SK-N-SH (cell line): Measurements from ENCODE around the gene NOPCHAP1. TPM values are rescaled to one million over a fixed set of nuclear protein-coding genes. Genes with fewer than 3 reads are reported as not detected.

Source experiments
- CTCF ChIA-PET: fragments of 300-600, 350-600 bp; formaldehyde crosslinking; extraction: SDS; loops from one replicate; lab custom pipeline; 2021; lab: Yijun Ruan, JAX
- POLR2A ChIA-PET: fragments of 350-600 bp; sonication (Branson Sonifier 250); formaldehyde crosslinking; extraction: SDS; loops from one replicate; lab custom pipeline; 2020; ENCODE audit warnings: antibody characterized with exemption, inconsistent platforms; lab: Yijun Ruan, JAX
- DNase-seq: peaks from one replicate; pipeline ENCODE4 v3.0.0; 2012
- H2AFZ ChIP-seq: fragments of 200-600 bp; sonication (generic); 2 replicates; pipeline ENCODE4 v1.8.1; 2016; ENCODE audit warnings: antibody characterized with exemption, mild to moderate bottlenecking, low read depth
- H3F3A ChIP-seq: fragments of 200-600 bp; sonication (generic); replicated peaks from 2 replicates; pipeline ENCODE3; 2016; ENCODE audit warnings: antibody characterized with exemption, mild to moderate bottlenecking; ENCODE audit not compliant: insufficient read depth
- H3K27ac ChIP-seq, 2 experiments: fragments of 200-500 bp in 1 of 2; fragments of 200-600 bp in 1 of 2; sonication (Bioruptor generic) in 1 of 2; sonication (generic), shearing (Covaris generic) in 1 of 2; 2 replicates each; pipeline versions ENCODE4 v1.5.1 to v1.6.1; 2014 to 2016; ENCODE audit warnings: low read depth in 2 of 2, inconsistent platforms in 1 of 2, low read length in 1 of 2, mild to moderate bottlenecking in 1 of 2, mixed read lengths in 1 of 2
- H3K27me3 ChIP-seq: fragments of 200-600 bp; sonication (generic), shearing (Covaris generic); 2 replicates; pipeline ENCODE4 v1.6.1; 2016; ENCODE audit warnings: mixed run types; ENCODE audit not compliant: insufficient read depth
- H3K36me3 ChIP-seq, 2 experiments: fragments of 200-500 bp in 1 of 2; fragments of 200-600 bp in 1 of 2; sonication (Bioruptor generic) in 1 of 2; sonication (generic) in 1 of 2; replicated peaks in 1 of 2; 2 replicates each; pipeline versions ENCODE3 to v1.5.1; 2014 to 2016; ENCODE audit warnings: low read length in 1 of 2, mild to moderate bottlenecking in 1 of 2; ENCODE audit not compliant: insufficient read depth in 2 of 2, control insufficient read depth in 1 of 2
- H3K4me1 ChIP-seq, 2 experiments: fragments of 200-500 bp in 1 of 2; fragments of 200-600 bp in 1 of 2; sonication (Bioruptor generic) in 1 of 2; sonication (generic), shearing (Covaris generic) in 1 of 2; 2 replicates each; pipeline versions ENCODE4 v1.5.1 to v1.6.1; 2014 to 2016; ENCODE audit warnings: low read depth in 1 of 2, low read length in 1 of 2, mixed run types in 1 of 2; ENCODE audit not compliant: insufficient read depth in 2 of 2, control insufficient read depth in 1 of 2
- H3K4me2 ChIP-seq: fragments of 200-600 bp; sonication (generic), shearing (Covaris generic); 2 replicates; pipeline ENCODE4 v1.6.1; 2017; ENCODE audit warnings: mixed run types
- H3K4me3 ChIP-seq, 2 experiments: fragments of 200-500 bp in 1 of 2; fragments of 200-600 bp in 1 of 2; sonication (Bioruptor generic) in 1 of 2; sonication (generic), shearing (Covaris generic) in 1 of 2; 2 replicates each; pipeline versions ENCODE4 v1.5.1 to v1.8.1; 2014 to 2016; ENCODE audit warnings: low read depth in 2 of 2, inconsistent platforms in 1 of 2, low read length in 1 of 2, mild to moderate bottlenecking in 1 of 2, mixed read lengths in 1 of 2, moderate library complexity in 1 of 2
- H3K79me2 ChIP-seq: fragments of 200-600 bp; sonication (generic); 2 replicates; pipeline ENCODE4 v1.8.1; 2017; ENCODE audit warnings: mild to moderate bottlenecking; ENCODE audit not compliant: insufficient read depth
- H3K9ac ChIP-seq: fragments of 200-600 bp; sonication (generic); 2 replicates; pipeline ENCODE4 v1.6.1; 2017; ENCODE audit warnings: mixed run types
- H3K9me2 ChIP-seq: fragments of 200-600 bp; sonication (generic); 2 replicates; pipeline ENCODE4 v1.6.1; 2017; ENCODE audit warnings: mixed run types
- H3K9me3 ChIP-seq: fragments of 200-600 bp; sonication (generic); 2 replicates; pipeline ENCODE4 v1.6.1; 2017; ENCODE audit warnings: mixed run types, mild to moderate bottlenecking, moderate library complexity
- H4K20me1 ChIP-seq: fragments of 200-600 bp; sonication (generic); 2 replicates; pipeline ENCODE4 v1.6.1; 2017; ENCODE audit warnings: mild to moderate bottlenecking, mixed run types; ENCODE audit not compliant: insufficient read depth
- ELF1 ChIP-seq: IDR thresholded peaks from 2 replicates; pipeline ENCODE4 v1.4.0; 2012
- EZH2phosphoT487 ChIP-seq: fragments of 200-600 bp; sonication (generic); IDR thresholded peaks from 2 replicates; pipeline ENCODE4 v1.6.1; 2017; ENCODE audit warnings: low read depth, mixed run types, mild to moderate bottlenecking, antibody characterized with exemption, moderate library complexity, borderline replicate concordance
- FOSL2 ChIP-seq: IDR thresholded peaks from 2 replicates; pipeline ENCODE4 v1.4.0; 2012; ENCODE audit warnings: low read depth, mild to moderate bottlenecking, moderate library complexity, borderline replicate concordance
- FOXJ3 ChIP-seq: sonication (generic); formaldehyde crosslinking; IDR thresholded peaks from 2 replicates; pipeline ENCODE4 v1.5.1; 2020; ENCODE audit warnings: mild to moderate bottlenecking, missing genetic modification reagents
- GABPA ChIP-seq: IDR thresholded peaks from 2 replicates; pipeline ENCODE4 v1.4.0; 2012; ENCODE audit warnings: low read depth, mild to moderate bottlenecking
- GATA2 ChIP-seq: sonication (generic); formaldehyde crosslinking; IDR thresholded peaks from 2 replicates; pipeline ENCODE4 v1.5.0; 2020; ENCODE audit warnings: mild to moderate bottlenecking, missing genetic modification reagents
- JUND ChIP-seq: IDR thresholded peaks from 2 replicates; pipeline ENCODE4 v1.4.0; 2012
- MEF2A ChIP-seq: IDR thresholded peaks from 2 replicates; pipeline ENCODE4 v1.4.0; 2012; ENCODE audit warnings: low read depth, borderline replicate concordance
- NRF1 ChIP-seq: IDR thresholded peaks from 2 replicates; pipeline ENCODE4 v1.6.1; 2012; ENCODE audit warnings: low read depth, mild to moderate bottlenecking, low read length
- RAD21 ChIP-seq: IDR thresholded peaks from 2 replicates; pipeline ENCODE4 v1.6.1; 2012; ENCODE audit warnings: mild to moderate bottlenecking, low read length
- RFX5 ChIP-seq: IDR thresholded peaks from 2 replicates; pipeline ENCODE4 v1.6.1; 2012; ENCODE audit warnings: mild to moderate bottlenecking, improper control_type of control experiment, low read length
- SIN3A ChIP-seq: IDR thresholded peaks from 2 replicates; pipeline ENCODE4 v1.6.1; 2012; ENCODE audit warnings: low read depth, mild to moderate bottlenecking, low read length, moderate library complexity, borderline replicate concordance
- SMC3 ChIP-seq: IDR thresholded peaks from 2 replicates; pipeline ENCODE4 v1.6.1; 2012; ENCODE audit warnings: low read depth, low read length, improper control_type of control experiment
- YY1 ChIP-seq: IDR thresholded peaks from 2 replicates; pipeline ENCODE4 v1.4.0; 2012; ENCODE audit warnings: low read depth, mild to moderate bottlenecking
- WGBS: methylation state at CpG from one replicate; pipeline ENCODE4 v1.1.6; 2017; ENCODE audit warnings: low lambda C conversion rate; 5-methylcytosine and 5-hydroxymethylcytosine counted together
- polyA plus RNA-seq, 3 experiments: library from polyadenylated mRNA; depleted of rRNA; stranded (reverse); fragments of >200 nt; gene quantifications; 2 replicates each; pipeline ENCODE4 v1.2.3, GENCODE V29; 2012
- TF ChIP-seq, protein P1 (sequence below): IDR thresholded peaks from 2 replicates; pipeline ENCODE4 v1.4.0; 2012; ENCODE audit warnings: low read depth
- TF ChIP-seq, protein P2 (sequence below): fragments of 200-600 bp; sonication (generic); IDR thresholded peaks from 2 replicates; pipeline ENCODE4 v1.6.1; 2017; ENCODE audit warnings: antibody characterized with exemption, mild to moderate bottlenecking, moderate library complexity
- TF ChIP-seq, protein P3 (sequence below): fragments of 150-350 bp; IDR thresholded peaks from 2 replicates; pipeline ENCODE4 v1.6.1; 2016; ENCODE audit warnings: mild to moderate bottlenecking, low read depth, low read length
- TF ChIP-seq, protein P4 (sequence below): IDR thresholded peaks from 2 replicates; pipeline ENCODE4 v1.4.0; 2012; ENCODE audit warnings: low read depth, borderline replicate concordance
- TF ChIP-seq, protein P5 (sequence below): IDR thresholded peaks from 2 replicates; pipeline ENCODE4; 2012
- TF ChIP-seq, protein P6 (sequence below): fragments of 150-350 bp; IDR thresholded peaks from 2 replicates; pipeline ENCODE4 v1.6.1; 2017; ENCODE audit warnings: antibody characterized with exemption, low read length, low read depth, borderline replicate concordance
- TF ChIP-seq, protein P7 (sequence below): IDR thresholded peaks from 2 replicates; pipeline ENCODE4 v1.4.0; 2012; ENCODE audit warnings: low read depth, borderline replicate concordance

Gene NOPCHAP1
- polyA plus RNA-seq, 1 of the 3 experiments (the other 2 are of a cell fraction) = 17.3 TPM

DNA sequence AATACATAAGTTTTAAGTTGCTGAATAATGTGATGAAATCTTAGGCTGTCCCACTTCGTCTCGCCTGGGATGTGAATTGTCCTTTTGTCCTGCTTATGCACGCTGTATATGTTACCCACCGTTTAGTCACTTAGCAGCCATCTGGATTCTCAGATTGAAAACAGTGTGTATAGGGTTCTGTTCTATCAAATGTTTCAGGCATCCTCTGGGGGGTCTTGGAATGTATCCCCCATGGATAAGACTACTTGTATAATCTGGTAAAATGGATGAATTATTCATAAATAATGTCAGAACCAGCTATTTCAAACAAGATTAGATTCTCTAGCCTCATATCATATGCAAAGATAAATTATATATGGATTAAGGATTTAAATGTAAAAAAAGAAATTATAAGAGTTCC is 29.4 kb downstream of the NOPCHAP1 start:
- Histone ChIP-seq H3K36me3 (peaks cover 32 to 34% of the 10 kb centered on the region in 2 experiments), H3K9ac (no peak overlapping the region), H3K27me3 (no peaks in the 10 kb centered on the region), H4K20me1 (no peaks in the 10 kb centered on the region), H3K27ac (no peak overlapping the region), H3K4me2 (no peak overlapping the region), H3K79me2 (peaks cover 10% of the 10 kb centered on the region), H3F3A (no peaks in the 10 kb centered on the region), H3K4me3 (no peak overlapping the region), H3K9me2 (no peaks in the 10 kb centered on the region), H2AFZ (no peak overlapping the region), H3K9me3 (no peaks in the 10 kb centered on the region), H3K4me1 (peaks cover 0 to 5% of the 10 kb centered on the region in 2 experiments; a peak in 1 of 4 replicates)
- TF ChIP-seq RAD21 = no peak
- TF ChIP-seq GATA2 (CRISPR knock-in tag) = no peak
- no peak for TF ChIP-seq JUND
- TF ChIP-seq, protein P1, sequence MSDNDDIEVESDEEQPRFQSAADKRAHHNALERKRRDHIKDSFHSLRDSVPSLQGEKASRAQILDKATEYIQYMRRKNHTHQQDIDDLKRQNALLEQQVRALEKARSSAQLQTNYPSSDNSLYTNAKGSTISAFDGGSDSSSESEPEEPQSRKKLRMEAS = no peak
- ChIA-PET CTCF (interaction anchor here (2.4 kb wide), 1 partner anchor 634 kb away, joined by 7 read pairs; no protein-coding TSS in a partner anchor), POLR2A (no interaction called here)
- WGBS = 95% methylated on average over 4 of the region's 4 CpGs
- DNase-seq = no peak

DNA sequence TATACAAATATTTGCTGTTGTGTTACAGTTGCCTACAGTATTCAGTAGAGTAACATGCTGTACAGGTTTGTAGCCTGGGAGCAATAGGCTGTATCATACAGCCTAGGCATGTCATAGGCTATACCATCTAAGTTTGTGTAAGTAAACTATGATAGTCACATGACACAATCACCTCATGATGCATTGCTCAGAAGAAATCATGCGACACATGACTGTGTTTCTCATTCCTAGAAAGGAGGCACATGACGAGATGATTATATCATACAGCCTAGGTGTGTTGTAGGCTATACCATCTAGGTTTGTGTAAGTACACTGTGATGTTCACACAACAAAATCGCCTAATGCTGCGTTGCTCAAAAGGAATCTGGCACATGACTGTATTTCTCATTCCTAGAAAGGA is 31.9 kb downstream of the NOPCHAP1 start:
- no peak overlapping the region for H3K9ac ChIP-seq
- ChIA-PET CTCF (no interaction called here), POLR2A (no interaction called here)
- H3K36me3 ChIP-seq = peaks cover 15 to 38% of the 10 kb centered on the region in 2 experiments
- no peak for DNase-seq
- H3K4me2 ChIP-seq = no peak overlapping the region
- H3K79me2 ChIP-seq = peaks cover 5% of the 10 kb centered on the region
- no peak overlapping the region for H3K4me3 ChIP-seq
- H3K9me2 ChIP-seq = no peaks in the 10 kb centered on the region
- H3K9me3 ChIP-seq = no peaks in the 10 kb centered on the region
- no peaks in the 10 kb centered on the region for H4K20me1 ChIP-seq
- 94% methylated on average over 4 of the region's 4 CpGs for WGBS
- H3K4me1 ChIP-seq = peaks cover 0 to 5% of the 10 kb centered on the region in 2 experiments; a peak in 1 of 4 replicates
- H3K27me3 ChIP-seq = no peaks in the 10 kb centered on the region
- H3K27ac ChIP-seq = no peak overlapping the region
- H3F3A ChIP-seq = no peaks in the 10 kb centered on the region
- H2AFZ ChIP-seq = no peak overlapping the region
- TF ChIP-seq EZH2phosphoT487 (no peak), YY1 (no peak), ELF1 (no peak), FOXJ3 (CRISPR knock-in tag) (no peak), NRF1 (no peak), GABPA (no peak), JUND (no peak), FOSL2 (no peak), SIN3A (no peak), SMC3 (no peak), RFX5 (no peak), GATA2 (CRISPR knock-in tag) (no peak), MEF2A (no peak)
- TF ChIP-seq, protein P2, sequence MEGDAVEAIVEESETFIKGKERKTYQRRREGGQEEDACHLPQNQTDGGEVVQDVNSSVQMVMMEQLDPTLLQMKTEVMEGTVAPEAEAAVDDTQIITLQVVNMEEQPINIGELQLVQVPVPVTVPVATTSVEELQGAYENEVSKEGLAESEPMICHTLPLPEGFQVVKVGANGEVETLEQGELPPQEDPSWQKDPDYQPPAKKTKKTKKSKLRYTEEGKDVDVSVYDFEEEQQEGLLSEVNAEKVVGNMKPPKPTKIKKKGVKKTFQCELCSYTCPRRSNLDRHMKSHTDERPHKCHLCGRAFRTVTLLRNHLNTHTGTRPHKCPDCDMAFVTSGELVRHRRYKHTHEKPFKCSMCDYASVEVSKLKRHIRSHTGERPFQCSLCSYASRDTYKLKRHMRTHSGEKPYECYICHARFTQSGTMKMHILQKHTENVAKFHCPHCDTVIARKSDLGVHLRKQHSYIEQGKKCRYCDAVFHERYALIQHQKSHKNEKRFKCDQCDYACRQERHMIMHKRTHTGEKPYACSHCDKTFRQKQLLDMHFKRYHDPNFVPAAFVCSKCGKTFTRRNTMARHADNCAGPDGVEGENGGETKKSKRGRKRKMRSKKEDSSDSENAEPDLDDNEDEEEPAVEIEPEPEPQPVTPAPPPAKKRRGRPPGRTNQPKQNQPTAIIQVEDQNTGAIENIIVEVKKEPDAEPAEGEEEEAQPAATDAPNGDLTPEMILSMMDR = no peak
- TF ChIP-seq, protein P3, sequence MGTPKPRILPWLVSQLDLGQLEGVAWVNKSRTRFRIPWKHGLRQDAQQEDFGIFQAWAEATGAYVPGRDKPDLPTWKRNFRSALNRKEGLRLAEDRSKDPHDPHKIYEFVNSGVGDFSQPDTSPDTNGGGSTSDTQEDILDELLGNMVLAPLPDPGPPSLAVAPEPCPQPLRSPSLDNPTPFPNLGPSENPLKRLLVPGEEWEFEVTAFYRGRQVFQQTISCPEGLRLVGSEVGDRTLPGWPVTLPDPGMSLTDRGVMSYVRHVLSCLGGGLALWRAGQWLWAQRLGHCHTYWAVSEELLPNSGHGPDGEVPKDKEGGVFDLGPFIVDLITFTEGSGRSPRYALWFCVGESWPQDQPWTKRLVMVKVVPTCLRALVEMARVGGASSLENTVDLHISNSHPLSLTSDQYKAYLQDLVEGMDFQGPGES = no peak
- TF ChIP-seq, protein P4, sequence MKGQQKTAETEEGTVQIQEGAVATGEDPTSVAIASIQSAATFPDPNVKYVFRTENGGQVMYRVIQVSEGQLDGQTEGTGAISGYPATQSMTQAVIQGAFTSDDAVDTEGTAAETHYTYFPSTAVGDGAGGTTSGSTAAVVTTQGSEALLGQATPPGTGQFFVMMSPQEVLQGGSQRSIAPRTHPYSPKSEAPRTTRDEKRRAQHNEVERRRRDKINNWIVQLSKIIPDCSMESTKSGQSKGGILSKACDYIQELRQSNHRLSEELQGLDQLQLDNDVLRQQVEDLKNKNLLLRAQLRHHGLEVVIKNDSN = no peak
- TF ChIP-seq, protein P5, sequence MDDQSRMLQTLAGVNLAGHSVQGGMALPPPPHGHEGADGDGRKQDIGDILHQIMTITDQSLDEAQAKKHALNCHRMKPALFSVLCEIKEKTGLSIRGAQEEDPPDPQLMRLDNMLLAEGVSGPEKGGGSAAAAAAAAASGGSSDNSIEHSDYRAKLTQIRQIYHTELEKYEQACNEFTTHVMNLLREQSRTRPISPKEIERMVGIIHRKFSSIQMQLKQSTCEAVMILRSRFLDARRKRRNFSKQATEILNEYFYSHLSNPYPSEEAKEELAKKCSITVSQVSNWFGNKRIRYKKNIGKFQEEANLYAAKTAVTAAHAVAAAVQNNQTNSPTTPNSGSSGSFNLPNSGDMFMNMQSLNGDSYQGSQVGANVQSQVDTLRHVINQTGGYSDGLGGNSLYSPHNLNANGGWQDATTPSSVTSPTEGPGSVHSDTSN = no peak
- TF ChIP-seq, protein P6, sequence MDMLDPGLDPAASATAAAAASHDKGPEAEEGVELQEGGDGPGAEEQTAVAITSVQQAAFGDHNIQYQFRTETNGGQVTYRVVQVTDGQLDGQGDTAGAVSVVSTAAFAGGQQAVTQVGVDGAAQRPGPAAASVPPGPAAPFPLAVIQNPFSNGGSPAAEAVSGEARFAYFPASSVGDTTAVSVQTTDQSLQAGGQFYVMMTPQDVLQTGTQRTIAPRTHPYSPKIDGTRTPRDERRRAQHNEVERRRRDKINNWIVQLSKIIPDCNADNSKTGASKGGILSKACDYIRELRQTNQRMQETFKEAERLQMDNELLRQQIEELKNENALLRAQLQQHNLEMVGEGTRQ = no peak
- TF ChIP-seq, protein P7, sequence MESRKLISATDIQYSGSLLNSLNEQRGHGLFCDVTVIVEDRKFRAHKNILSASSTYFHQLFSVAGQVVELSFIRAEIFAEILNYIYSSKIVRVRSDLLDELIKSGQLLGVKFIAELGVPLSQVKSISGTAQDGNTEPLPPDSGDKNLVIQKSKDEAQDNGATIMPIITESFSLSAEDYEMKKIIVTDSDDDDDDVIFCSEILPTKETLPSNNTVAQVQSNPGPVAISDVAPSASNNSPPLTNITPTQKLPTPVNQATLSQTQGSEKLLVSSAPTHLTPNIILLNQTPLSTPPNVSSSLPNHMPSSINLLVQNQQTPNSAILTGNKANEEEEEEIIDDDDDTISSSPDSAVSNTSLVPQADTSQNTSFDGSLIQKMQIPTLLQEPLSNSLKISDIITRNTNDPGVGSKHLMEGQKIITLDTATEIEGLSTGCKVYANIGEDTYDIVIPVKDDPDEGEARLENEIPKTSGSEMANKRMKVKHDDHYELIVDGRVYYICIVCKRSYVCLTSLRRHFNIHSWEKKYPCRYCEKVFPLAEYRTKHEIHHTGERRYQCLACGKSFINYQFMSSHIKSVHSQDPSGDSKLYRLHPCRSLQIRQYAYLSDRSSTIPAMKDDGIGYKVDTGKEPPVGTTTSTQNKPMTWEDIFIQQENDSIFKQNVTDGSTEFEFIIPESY = no peak
